K562 (cell line): ENCODE measurements around the gene CAPZB. TPM values are rescaled to one million over a fixed set of nuclear protein-coding genes. Genes with fewer than 3 reads are reported as not detected.

Source experiments
- ARID1B ChIP-seq: fragments of 450-650 bp; IDR thresholded peaks from 2 replicates; pipeline ENCODE4 v1.6.1; 2016; ENCODE audit warnings: antibody characterized with exemption, mild to moderate bottlenecking, inconsistent platforms
- CTBP1 ChIP-seq: fragments of 450-650 bp; IDR thresholded peaks from 2 replicates; pipeline ENCODE4 v1.6.1; 2016; ENCODE audit warnings: borderline replicate concordance
- CXXC5 ChIP-seq: fragments of 250-450 bp; sonication (Bioruptor Pico); IDR thresholded peaks from 2 replicates; pipeline ENCODE4 v1.8.0; 2022; ENCODE audit warnings: inconsistent platforms, mild to moderate bottlenecking, moderate library complexity
- DMBX1 ChIP-seq: fragments of 250-450 bp; sonication (Bioruptor Pico); IDR thresholded peaks from 2 replicates; pipeline ENCODE4 v1.8.0; 2022; ENCODE audit warnings: inconsistent platforms, mild to moderate bottlenecking, moderate library complexity, borderline replicate concordance
- DPF2 ChIP-seq: fragments of 450-650 bp; IDR thresholded peaks from 2 replicates; pipeline ENCODE4 v1.6.1; 2016
- GATA2 ChIP-seq: sonication (generic); formaldehyde crosslinking; IDR thresholded peaks from 2 replicates; pipeline ENCODE4 v1.4.0; 2020; ENCODE audit warnings: mild to moderate bottlenecking, missing genetic modification reagents
- HDAC1 ChIP-seq, 2 experiments: fragments of 450-650 bp; IDR thresholded peaks; 2 replicates each; pipeline ENCODE4 v1.6.1; 2016 to 2017; ENCODE audit warnings: inconsistent platforms in 1 of 2, mild to moderate bottlenecking in 1 of 2, moderate library complexity in 1 of 2
- MAFF ChIP-seq: IDR thresholded peaks from 2 replicates; pipeline ENCODE4 v1.6.1; 2012; ENCODE audit warnings: low read length, improper control_type of control experiment
- MAFK ChIP-seq: IDR thresholded peaks from 2 replicates; pipeline ENCODE4 v1.6.1; 2011; ENCODE audit warnings: low read length, improper control_type of control experiment
- RAD51 ChIP-seq: fragments of 450-650 bp; IDR thresholded peaks from 2 replicates; pipeline ENCODE4 v1.7.1; 2016; ENCODE audit warnings: low read depth, mild to moderate bottlenecking, borderline replicate concordance
- SP2 ChIP-seq: IDR thresholded peaks from 2 replicates; pipeline ENCODE4 v1.6.1; 2011; ENCODE audit warnings: mild to moderate bottlenecking, low read depth, low read length, moderate library complexity; ENCODE audit not compliant: poor library complexity, severe bottlenecking; ENCODE audit errors: extremely low read depth
- TCF3 ChIP-seq: sonication (generic); formaldehyde crosslinking; IDR thresholded peaks from 2 replicates; pipeline ENCODE4 v1.4.0; 2020; ENCODE audit warnings: mild to moderate bottlenecking, missing genetic modification reagents
- ZEB2 ChIP-seq: fragments of 450-650 bp; IDR thresholded peaks from 2 replicates; pipeline ENCODE4 v1.6.1; 2016
- ZNF263 ChIP-seq: sonication (generic); formaldehyde crosslinking; IDR thresholded peaks from 2 replicates; pipeline ENCODE4 v1.8.0; 2022; ENCODE audit warnings: mild to moderate bottlenecking, missing genetic modification reagents, borderline replicate concordance
- ZNF316 ChIP-seq: fragments of 450-650 bp; IDR thresholded peaks from 2 replicates; pipeline ENCODE4 v1.6.1; 2016
- polyA plus RNA-seq, 8 experiments: library from polyadenylated mRNA; depleted of rRNA in 4 of 8; stranded (reverse) in 5 of 8; unstranded in 3 of 8; fragments of >200 nt; fragmentation: Nextera tagmentation in 2 of 8; fragmentation: Illumina TruSeq in 1 of 8; extraction: Ambion mirVana in 2 of 8; extraction: Trizol in 1 of 8; gene quantifications; 2 replicates each; pipeline versions ENCODE4 v1.2.1 to v1.2.3, GENCODE V29; 2011 to 2014; ENCODE audit warnings: inconsistent platforms in 1 of 8, missing spikeins in 1 of 8
- total RNA-seq, 7 experiments: library from RNA; depleted of rRNA in 6 of 7; stranded (reverse); fragments of >200 nt in 6 of 7; fragmentation: Illumina TruSeq in 2 of 7; extraction: Trizol in 2 of 7; gene quantifications; 2 replicates each; pipeline versions ENCODE4 v1.2.1 to v1.2.3, GENCODE V29; 2011 to 2021; ENCODE audit warnings: low replicate concordance in 1 of 7
- TF ChIP-seq, protein P1 (sequence below): fragments of 200-800 bp; sonication (Bioruptor generic); IDR thresholded peaks from 2 replicates; pipeline ENCODE4 v1.6.1; 2017; ENCODE audit warnings: missing genetic modification characterization, missing compliant biosample characterization
- TF ChIP-seq, protein P2 (sequence below): fragments of 450-650 bp; IDR thresholded peaks from 2 replicates; pipeline ENCODE4 v1.6.1; 2017; ENCODE audit warnings: mild to moderate bottlenecking, moderate library complexity
- TF ChIP-seq, protein P3 (sequence below), 3 experiments: fragments of 200-800 bp in 1 of 3; fragments of 250-450 bp in 1 of 3; fragments of 450-650 bp in 1 of 3; sonication (Bioruptor Pico) in 1 of 3; sonication (Bioruptor generic) in 1 of 3; formaldehyde crosslinking in 1 of 3; IDR thresholded peaks; 2 replicates each; pipeline versions ENCODE4 v1.6.1 to v1.8.0; 2016 to 2022; ENCODE audit warnings: mild to moderate bottlenecking in 2 of 3, missing genetic modification characterization in 2 of 3, missing compliant biosample characterization in 1 of 3, moderate library complexity in 1 of 3
- TF ChIP-seq, protein P4 (sequence below): fragments of 450-650 bp; IDR thresholded peaks from 2 replicates; pipeline ENCODE4 v1.6.1; 2017; ENCODE audit warnings: antibody characterized with exemption, mild to moderate bottlenecking

The CAPZB gene
- total and polyA plus RNA-seq, 9 of the 15 experiments (the other 6 are each of a cell fraction or from before 2014, with no cell fraction given) = 57.6 to 297 (median 125) TPM

DNA sequence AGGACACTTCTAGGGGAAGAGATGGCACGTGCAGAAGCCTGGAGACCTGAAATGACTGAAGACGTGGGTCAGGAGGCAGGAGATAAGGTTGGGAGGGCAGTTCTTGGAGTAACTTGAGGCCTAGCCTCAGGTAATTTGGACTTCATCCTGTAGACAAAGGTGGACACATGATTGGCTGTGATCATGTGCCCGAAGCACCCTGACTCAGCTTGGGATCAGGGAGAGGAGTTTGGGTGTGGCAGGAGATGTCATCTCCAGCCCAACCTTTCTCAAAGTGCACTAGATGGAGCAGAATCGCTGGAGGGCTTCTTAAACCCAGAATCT is 171.7 kb downstream of the CAPZB start (continued):
- TF ChIP-seq CTBP1 (peak; percentile 95), RAD51 (peak; percentile 81), GATA2 (peak; percentile 46; the same call in 1 of the 2 replicates), ZEB2 (peak; percentile 93; the same call in 1 of the 2 replicates), ZNF316 (peak; percentile 41), TCF3 (CRISPR knock-in tag) (peak; percentile 54; the same call in 1 of the 2 replicates), SP2 (no peak), DPF2 (peak; percentile 7; the same call in 1 of the 2 replicates), MAFF (peak; percentile 11; the same call in 1 of the 2 replicates), MAFK (peak; percentile 37; the same call in 1 of the 2 replicates), HDAC1 (IDR thresholded peaks at IDR 0.05) (peak in 1 of 2 experiments; percentile 74; a peak in 2 of 4 replicates), ZNF263 (CRISPR knock-in tag) (peak; percentile 80; the same call in 1 of the 2 replicates), ARID1B (peak; percentile 70), CXXC5 (CRISPR knock-in tag) (peak; percentile 87), DMBX1 (peak; percentile 14; the same call in 1 of the 2 replicates)
- TF ChIP-seq, protein P1, sequence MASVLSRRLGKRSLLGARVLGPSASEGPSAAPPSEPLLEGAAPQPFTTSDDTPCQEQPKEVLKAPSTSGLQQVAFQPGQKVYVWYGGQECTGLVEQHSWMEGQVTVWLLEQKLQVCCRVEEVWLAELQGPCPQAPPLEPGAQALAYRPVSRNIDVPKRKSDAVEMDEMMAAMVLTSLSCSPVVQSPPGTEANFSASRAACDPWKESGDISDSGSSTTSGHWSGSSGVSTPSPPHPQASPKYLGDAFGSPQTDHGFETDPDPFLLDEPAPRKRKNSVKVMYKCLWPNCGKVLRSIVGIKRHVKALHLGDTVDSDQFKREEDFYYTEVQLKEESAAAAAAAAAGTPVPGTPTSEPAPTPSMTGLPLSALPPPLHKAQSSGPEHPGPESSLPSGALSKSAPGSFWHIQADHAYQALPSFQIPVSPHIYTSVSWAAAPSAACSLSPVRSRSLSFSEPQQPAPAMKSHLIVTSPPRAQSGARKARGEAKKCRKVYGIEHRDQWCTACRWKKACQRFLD = peak; percentile 56; the same call in 1 of the 2 replicates
- TF ChIP-seq, protein P2, sequence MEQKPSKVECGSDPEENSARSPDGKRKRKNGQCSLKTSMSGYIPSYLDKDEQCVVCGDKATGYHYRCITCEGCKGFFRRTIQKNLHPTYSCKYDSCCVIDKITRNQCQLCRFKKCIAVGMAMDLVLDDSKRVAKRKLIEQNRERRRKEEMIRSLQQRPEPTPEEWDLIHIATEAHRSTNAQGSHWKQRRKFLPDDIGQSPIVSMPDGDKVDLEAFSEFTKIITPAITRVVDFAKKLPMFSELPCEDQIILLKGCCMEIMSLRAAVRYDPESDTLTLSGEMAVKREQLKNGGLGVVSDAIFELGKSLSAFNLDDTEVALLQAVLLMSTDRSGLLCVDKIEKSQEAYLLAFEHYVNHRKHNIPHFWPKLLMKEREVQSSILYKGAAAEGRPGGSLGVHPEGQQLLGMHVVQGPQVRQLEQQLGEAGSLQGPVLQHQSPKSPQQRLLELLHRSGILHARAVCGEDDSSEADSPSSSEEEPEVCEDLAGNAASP = no peak
- TF ChIP-seq, protein P3, sequence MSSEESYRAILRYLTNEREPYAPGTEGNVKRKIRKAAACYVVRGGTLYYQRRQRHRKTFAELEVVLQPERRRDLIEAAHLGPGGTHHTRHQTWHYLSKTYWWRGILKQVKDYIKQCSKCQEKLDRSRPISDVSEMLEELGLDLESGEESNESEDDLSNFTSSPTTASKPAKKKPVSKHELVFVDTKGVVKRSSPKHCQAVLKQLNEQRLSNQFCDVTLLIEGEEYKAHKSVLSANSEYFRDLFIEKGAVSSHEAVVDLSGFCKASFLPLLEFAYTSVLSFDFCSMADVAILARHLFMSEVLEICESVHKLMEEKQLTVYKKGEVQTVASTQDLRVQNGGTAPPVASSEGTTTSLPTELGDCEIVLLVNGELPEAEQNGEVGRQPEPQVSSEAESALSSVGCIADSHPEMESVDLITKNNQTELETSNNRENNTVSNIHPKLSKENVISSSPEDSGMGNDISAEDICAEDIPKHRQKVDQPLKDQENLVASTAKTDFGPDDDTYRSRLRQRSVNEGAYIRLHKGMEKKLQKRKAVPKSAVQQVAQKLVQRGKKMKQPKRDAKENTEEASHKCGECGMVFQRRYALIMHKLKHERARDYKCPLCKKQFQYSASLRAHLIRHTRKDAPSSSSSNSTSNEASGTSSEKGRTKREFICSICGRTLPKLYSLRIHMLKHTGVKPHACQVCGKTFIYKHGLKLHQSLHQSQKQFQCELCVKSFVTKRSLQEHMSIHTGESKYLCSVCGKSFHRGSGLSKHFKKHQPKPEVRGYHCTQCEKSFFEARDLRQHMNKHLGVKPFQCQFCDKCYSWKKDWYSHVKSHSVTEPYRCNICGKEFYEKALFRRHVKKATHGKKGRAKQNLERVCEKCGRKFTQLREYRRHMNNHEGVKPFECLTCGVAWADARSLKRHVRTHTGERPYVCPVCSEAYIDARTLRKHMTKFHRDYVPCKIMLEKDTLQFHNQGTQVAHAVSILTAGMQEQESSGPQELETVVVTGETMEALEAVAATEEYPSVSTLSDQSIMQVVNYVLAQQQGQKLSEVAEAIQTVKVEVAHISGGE (CRISPR knock-in tag; IDR thresholded peaks at IDR 0.05) = 0 out of 6 replicates have a peak, but pooled peaks of 1 of the 3 experiments have one; percentile 11
- TF ChIP-seq, protein P4, sequence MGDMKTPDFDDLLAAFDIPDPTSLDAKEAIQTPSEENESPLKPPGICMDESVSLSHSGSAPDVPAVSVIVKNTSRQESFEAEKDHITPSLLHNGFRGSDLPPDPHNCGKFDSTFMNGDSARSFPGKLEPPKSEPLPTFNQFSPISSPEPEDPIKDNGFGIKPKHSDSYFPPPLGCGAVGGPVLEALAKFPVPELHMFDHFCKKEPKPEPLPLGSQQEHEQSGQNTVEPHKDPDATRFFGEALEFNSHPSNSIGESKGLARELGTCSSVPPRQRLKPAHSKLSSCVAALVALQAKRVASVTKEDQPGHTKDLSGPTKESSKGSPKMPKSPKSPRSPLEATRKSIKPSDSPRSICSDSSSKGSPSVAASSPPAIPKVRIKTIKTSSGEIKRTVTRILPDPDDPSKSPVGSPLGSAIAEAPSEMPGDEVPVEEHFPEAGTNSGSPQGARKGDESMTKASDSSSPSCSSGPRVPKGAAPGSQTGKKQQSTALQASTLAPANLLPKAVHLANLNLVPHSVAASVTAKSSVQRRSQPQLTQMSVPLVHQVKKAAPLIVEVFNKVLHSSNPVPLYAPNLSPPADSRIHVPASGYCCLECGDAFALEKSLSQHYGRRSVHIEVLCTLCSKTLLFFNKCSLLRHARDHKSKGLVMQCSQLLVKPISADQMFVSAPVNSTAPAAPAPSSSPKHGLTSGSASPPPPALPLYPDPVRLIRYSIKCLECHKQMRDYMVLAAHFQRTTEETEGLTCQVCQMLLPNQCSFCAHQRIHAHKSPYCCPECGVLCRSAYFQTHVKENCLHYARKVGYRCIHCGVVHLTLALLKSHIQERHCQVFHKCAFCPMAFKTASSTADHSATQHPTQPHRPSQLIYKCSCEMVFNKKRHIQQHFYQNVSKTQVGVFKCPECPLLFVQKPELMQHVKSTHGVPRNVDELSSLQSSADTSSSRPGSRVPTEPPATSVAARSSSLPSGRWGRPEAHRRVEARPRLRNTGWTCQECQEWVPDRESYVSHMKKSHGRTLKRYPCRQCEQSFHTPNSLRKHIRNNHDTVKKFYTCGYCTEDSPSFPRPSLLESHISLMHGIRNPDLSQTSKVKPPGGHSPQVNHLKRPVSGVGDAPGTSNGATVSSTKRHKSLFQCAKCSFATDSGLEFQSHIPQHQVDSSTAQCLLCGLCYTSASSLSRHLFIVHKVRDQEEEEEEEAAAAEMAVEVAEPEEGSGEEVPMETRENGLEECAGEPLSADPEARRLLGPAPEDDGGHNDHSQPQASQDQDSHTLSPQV = peak; percentile 83
